GM12878 (cell line): ENCODE measurements around the gene RIPK4.

Experiments
- ATF3 ChIP-seq: IDR thresholded peaks from 2 replicates; pipeline ENCODE4 v1.6.1; 2011; ENCODE audit warnings: low read depth, mild to moderate bottlenecking, low read length, moderate library complexity, borderline replicate concordance; ENCODE audit errors: extremely low read depth
- BMI1 ChIP-seq: fragments of 450-650 bp; IDR thresholded peaks from 2 replicates; pipeline ENCODE4 v1.6.1; 2016; ENCODE audit warnings: mild to moderate bottlenecking, moderate library complexity, borderline replicate concordance
- CEBPB ChIP-seq, 2 experiments: fragments of 150-350 bp in 1 of 2; IDR thresholded peaks; 2 replicates each; pipeline ENCODE4 v1.6.1; 2012 to 2014; ENCODE audit warnings: low read depth in 2 of 2, low read length in 2 of 2, borderline replicate concordance in 1 of 2, inconsistent platforms in 1 of 2
- CREB1 ChIP-seq: IDR thresholded peaks from 2 replicates; pipeline ENCODE4 v1.6.1; 2012; ENCODE audit warnings: low read depth, mild to moderate bottlenecking, inconsistent platforms
- CTCF ChIP-seq, 3 experiments: IDR thresholded peaks in 2 of 3; conservative IDR thresholded peaks in 1 of 3; 2 replicates each; pipeline ENCODE4 v1.5.1; 2011; ENCODE audit warnings: low read depth in 3 of 3, low read length in 3 of 3, mild to moderate bottlenecking in 3 of 3, control low read depth in 2 of 3, moderate library complexity in 2 of 3, inconsistent platforms in 1 of 3, mixed read lengths in 1 of 3; ENCODE audit not compliant: control insufficient read depth in 2 of 3, insufficient read depth in 1 of 3; ENCODE audit errors: extremely low read depth in 1 of 3
- NFYB ChIP-seq: IDR thresholded peaks from 2 replicates; pipeline ENCODE4 v1.6.1; 2011; ENCODE audit warnings: low read depth, mild to moderate bottlenecking, low read length, improper control_type of control experiment, moderate library complexity; ENCODE audit not compliant: insufficient read depth
- PRDM15 ChIP-seq: fragments of 450-650 bp; formaldehyde crosslinking; IDR thresholded peaks from 2 replicates; pipeline ENCODE4 v1.4.0; 2020; ENCODE audit warnings: mild to moderate bottlenecking, moderate library complexity

GRCh38 chr21:41809891-41810596 is 43.2 kb upstream of the RIPK4 start:
- no peak for TF ChIP-seq CTCF (IDR thresholded peaks at IDR 0.05 in 2 of 3, conservative IDR thresholded peaks at IDR 0.05 in 1 of 3; ENCODE audit: control insufficient read depth in 2 of 3, extremely low read depth in 1 of 3, insufficient read depth in 1 of 3, low read depth in 3 of 3, low read length in 3 of 3)
- TF ChIP-seq PRDM15 (CRISPR knock-in tag), result no peak
- TF ChIP-seq CEBPB (IDR thresholded peaks at IDR 0.05; ENCODE audit: borderline replicate concordance in 1 of 2, low read depth in 2 of 2, low read length in 2 of 2), result no peak
- no peak for TF ChIP-seq ATF3
- no peak for TF ChIP-seq BMI1
- no peak for TF ChIP-seq CREB1
- no peak for TF ChIP-seq NFYB
